Stimulated activated CD8-positive, alpha-beta memory T cell treated with anti-CD3 and anti-CD28 coated beads, Interleukin-12 subunit alpha, Interleukin-12 subunit beta, amount 100 ng/mL, for 24 hours (primary cell): ENCODE data around the gene OR8D4.
"Not testable (repeated sequence)": the region's sequence is repeated elsewhere in the genome, so short reads cannot be mapped to it uniquely, and the experiment has no call there.

Experiments used
- DNase-seq: peaks from one replicate; pipeline ENCODE4 v3.0.0-alpha.2; 2020; ENCODE audit errors: extremely low read depth

The OR8D4 gene

DNA sequence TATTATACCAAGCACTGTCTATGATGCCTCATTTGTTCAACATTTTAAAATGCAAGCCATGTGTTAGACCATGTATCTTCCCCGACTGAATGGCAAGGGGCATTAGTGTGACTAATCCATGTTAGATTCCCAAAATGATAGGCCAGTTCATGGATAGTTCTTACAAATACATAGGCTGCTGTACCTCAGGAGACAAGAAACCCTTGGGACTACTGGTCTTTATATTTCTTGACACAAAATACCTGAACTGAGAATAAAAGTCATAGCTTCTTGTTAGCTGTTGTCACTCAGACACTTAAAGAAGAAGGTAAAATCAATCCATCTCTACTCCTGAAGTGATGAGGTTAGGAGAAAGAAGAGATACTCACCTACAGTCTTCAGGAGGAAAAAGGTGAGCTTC lies at the start of gene OR8D4:
Gene OR8D4 (plus strand): TSS at position 301 of the 400 bp plus-strand sequence. CDS start 4,265 bp downstream, outside the sequence.
- DNase-seq: no peak

DNA sequence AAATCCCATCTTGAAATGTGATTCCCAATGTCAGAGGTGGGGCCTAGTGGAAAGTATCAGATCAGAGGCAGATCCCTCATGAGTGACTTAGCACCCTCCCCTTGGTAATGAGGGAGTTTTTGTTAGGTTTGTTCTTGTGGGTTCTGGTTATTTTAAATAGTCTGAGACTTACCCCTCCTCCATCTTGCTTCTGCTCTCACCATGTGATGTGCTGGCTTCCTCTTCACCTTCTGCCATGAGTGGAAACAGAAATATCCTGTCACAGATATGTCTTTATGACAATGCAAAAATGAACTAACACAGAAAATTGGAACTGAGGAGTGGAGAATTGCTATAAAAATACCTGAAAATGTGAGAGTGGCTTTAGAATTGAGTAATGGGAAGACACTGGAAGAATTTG lies 49.6 kb upstream of the OR8D4 start:
- DNase-seq: no peak

DNA sequence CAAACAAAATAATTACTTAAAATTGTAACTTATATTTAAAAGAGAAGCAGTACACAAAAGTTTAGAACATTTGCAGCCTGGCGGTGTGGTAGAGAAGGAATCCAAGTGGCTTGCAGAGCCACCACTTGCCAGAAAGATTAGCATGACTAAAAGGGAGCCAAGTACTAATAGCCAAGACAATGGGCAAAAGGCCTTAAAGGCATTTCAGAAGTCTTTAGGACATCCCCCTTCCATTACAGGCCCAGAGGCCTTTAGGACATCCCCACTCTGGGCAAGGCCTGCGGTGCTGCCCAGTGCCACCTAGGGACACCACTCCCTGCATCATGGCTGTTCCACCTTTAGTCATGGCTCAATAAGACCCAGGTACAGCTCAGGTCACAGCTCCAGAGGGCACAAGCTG lies 48.9 kb upstream of the OR8D4 start:
- no peak for DNase-seq

DNA sequence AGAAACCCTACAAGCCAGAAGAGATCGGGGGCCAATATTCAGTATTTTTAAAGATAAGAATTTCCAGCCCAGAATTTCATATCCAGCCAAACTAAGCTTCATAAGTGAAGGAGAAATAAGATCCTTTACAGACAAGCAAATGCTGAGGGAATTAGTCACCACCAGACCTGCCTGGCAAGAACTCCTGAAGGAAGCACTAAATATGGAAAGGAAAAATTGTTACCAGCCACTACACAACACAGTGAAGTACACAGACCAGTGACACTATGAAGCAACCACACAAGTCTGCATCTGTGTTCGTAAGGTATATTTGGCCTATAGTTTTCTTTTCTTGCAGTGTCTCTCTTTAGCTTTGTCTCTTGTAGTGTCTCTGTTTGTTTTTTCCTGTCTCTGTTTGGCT lies 45.5 kb upstream of the OR8D4 start:
- DNase-seq: no peak

DNA sequence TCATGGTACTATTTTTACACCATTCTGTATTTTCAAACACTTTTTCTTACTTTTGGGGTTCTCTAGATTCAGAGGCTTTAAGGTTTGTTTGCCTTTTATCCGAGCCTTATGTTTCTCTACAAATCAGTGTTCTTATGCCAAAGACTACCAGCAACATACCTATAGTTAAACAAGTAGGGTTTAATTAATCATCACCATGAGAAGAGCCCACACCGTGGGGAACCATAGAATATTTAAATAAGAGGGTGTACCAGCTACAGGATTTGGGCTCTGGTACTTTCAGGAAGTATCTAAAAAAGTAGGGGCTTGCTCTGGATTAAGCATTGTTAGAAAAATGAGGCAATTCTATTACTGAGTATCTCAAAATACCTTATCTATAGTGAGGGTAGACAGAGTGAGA lies 42.2 kb upstream of the OR8D4 start:
- DNase-seq: no peak

DNA sequence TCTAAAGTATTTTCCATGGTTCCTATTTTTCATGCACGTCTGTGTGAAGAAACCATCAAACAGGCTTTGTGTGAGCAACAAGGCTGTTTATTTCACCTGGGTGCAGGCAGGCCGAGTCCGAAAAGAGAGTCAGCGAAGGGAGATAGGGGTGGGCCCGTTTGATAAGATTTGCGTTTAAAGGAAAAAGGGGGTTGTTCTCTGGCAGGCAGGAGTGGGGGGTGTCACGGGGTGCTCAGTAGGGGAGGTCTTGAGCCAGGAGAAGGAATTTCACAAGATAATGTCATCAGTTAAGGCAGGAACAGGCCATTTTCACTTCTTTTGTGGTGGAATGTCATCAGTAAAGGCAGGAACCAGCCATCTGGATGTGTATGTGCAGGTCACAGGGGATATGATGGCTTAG lies 36.7 kb upstream of the OR8D4 start:
- DNase-seq: not testable (repeated sequence)

DNA sequence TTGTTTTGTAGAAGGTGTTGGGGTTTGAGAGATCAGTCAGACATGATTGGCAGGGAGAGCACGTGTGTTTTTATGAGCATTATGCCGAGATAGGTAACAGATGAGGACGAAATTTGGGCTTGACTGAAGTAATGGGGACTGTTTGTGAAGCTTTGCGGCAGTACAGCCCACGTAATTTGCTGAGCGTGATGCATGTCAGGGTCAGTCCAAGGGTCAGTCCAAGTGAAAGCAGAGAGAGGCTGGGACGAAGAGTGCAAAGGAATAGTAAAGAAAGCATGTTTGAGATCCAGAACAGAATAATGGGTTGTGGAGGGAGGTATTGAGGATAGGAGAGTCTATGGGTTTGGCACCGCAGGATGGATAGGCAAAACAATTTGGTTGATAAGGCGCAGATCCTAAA lies 34.2 kb upstream of the OR8D4 start:
- DNase-seq: not testable (repeated sequence)

DNA sequence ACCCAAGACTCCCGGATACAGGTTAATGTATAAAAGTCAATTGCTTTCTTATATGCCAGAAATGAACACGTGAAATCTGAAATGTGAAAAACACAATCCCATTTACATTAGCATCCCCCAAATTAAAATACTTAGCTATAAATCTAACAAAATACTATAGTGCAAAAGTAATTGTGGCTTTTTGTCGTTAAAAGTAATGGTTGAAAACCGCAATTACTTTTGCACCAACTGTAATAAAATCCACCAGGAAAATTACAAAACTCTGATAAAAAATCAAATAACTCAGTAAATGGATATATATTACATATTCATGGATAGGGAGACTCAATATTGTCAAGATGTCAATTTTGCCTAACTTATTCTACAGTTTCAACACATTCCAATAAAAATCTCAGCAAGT lies 21.1 kb upstream of the OR8D4 start:
- DNase-seq: no peak

DNA sequence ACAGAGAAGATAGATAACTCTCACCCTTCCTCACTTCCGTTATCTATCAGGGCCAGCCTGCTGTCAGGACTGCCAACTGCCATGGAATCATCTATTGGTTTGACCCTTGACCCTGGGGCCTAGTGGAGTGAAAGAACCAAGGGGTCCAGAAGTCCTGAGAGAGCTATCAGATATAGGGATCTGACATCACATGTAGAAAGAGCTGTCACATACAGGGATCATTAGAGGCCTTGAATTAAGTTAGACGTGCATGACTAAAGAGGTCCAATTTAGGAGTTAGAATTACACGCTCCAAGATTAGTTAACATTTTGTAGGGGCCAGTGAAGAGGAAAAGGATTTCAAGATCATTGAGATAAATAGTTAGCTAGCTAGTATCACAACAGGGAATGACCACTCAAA lies 16.4 kb upstream of the OR8D4 start, which contains the start of gene TMEM225:
Gene TMEM225 (minus strand): TSS at position 101 of the 400 bp plus-strand sequence. CDS start 245 bp downstream, outside the sequence.
- no peak for DNase-seq

DNA sequence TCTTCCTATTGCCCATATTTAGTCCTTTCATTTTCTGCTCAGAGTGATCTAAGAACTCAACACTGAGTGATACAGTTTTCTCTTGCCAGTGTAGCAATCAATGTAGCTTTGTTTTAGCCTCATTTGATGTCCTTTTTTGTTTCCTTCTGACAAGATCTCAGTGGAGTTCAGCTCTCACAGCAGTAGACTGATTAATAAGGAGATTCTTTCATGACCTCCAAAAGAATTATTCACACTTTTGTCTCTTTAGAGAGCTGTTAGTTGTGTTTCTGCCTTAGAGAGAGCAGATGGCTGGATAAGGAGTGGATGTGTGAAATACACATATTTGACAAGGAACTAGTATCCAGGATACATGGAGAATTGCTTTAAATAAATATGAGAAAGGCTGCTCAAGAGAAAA lies 9.9 kb upstream of the OR8D4 start:
- no peak for DNase-seq

DNA sequence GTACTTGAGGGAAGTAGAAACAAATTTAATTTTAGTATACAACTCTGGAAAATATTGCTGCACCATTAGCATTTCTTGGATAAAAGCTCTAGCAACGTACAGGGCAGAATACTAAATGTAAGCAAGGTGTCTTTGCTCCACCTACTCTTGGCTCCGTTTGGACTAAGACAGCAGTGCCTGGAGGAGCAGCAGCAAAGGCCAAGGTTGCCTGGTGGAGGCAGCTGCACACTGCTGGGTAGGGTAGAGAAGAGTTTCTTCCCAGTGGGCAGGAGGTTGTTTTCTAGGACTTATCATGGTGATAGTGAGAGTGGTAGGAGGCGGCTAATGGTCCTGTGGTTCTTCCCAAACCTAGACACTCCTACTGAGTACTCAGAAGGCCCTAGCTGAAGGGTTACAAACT lies 2.2 kb upstream of the OR8D4 start:
- DNase-seq: no peak

DNA sequence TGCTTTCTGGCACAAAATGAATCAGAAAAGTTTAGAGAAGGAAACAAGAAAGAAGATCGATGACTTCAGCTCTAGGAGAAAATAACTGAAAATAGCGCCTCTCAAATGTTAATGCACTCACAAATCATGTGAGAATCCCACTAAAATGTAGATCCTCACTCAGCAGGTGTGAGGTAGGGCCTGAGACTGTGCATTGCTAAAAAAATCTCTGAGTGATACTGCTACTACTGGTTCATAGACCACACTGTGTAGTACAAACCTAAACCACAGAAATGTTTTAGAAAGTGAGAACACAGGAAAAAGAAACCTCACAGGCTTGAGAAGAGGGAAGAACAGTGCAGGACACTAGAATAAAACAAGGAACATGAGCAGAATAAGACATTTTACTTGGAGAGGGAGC lies 2.0 kb downstream of the OR8D4 start:
- no peak for DNase-seq

DNA sequence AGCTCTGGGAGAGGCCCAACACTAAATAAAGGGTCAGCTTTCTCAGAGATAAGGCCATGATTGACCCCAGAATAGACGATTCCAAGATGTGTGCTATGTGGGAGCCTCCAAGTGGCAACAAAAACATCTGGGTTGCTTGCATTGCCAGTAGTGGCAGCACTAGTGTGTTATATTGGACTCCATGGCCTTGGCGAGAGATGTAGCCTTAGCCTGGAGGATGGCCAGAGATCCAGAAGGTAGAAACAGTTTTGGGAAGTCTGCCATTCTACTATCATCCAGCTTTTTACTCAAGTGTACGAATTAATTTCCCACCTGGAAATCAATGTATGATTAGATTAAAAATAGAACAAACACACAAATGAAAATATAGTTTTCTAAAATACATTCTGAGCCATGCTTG lies 3.0 kb downstream of the OR8D4 start:
- DNase-seq: no peak

DNA sequence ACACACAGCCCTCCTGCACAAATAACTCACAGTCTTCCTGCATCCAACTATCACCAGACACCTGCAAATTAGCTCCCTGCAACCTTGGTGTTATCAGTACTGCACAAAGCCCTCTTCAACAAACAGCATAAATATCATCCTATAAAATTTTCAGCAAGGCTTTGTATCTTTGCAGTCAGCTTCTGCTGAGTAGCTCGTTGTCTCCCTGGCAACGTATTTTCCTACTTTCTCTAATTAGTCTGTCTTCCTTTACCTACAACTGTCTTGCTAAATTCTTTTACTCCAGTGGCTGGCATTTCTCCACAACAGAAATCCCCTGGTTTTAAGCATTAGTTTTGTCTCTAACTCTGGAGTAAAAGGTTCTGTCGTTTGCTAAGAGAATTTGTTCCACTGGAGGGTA lies 3.9 kb downstream of the OR8D4 start:
- no peak for DNase-seq

DNA sequence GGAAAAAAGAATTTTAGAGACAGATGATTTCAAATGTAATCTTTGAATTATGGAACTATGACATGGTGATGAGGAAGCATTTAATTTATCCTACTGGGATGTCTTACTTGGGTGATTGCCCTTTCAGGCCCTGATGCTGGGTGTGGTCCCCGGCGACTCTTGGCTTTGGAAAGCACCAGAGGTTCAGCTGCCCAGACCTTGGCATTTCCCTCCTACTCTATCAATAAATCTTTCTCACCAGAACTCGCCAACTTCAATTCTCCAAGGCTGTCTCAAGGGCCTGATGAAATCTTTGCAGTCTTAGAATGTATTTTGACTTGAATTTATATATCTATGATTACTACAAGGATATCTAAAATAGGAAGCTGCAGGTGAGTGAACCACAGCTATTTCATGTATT lies 19.0 kb downstream of the OR8D4 start:
- no peak for DNase-seq

DNA sequence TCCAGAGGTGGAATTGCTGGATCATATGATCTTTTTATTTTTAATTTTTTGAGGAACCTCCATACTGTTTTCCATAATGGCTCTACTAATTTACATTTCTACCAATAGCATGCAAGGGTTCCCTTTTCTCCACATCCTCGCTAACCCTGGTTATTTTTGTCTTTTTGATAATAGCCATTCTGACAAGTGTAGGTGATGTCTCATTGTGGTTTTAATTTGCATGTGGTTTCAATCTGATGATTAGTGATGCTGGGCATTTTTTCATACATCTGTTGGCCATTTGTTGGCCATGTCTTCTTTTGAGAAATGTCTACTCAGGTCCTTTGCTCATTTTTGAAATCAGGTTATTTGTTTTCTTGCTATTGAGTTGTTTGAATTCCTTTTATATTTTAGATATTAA lies 22.1 kb downstream of the OR8D4 start:
- no peak for DNase-seq

DNA sequence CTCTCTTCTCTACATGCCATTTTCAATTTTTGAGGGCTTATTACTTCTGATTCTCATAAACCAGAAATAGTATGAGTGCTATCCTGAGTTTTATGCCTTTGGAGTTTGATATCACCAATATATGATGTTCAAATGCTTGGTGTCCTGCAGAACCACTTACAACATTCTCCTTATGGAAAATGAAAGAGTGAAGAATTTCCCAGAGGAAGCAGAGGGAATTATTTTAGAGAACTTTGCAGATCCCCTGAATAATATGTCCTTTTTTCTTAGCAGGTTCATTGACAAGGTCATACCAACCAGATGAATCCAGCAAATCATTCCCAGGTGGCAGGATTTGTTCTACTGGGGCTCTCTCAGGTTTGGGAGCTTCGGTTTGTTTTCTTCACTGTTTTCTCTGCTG lies 37.4 kb downstream of the OR8D4 start, which contains the start of gene OR4D5:
Gene OR4D5 (plus strand): TSS at position 301 of the 400 bp plus-strand sequence. CDS start 0 bp downstream, at position 301.
- no peak for DNase-seq

DNA sequence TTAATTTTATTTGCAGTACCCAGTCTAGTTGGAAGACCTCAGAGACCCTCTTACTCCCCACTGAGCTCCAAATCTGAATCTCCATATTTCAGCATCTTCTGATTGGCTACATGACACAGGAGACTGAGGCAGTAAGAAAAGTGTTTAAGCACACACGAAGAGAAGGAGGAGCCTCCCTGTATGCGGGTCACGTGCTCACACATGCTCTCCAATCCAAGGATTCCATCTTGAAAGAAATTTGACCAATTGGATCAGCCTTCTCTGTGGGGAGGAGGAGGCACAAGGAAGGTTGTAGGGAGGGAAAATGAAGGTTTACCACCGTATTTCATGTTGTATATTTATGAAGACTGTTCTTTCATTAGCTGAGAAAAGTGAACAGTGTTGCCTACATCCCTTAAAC lies 40.4 kb downstream of the OR8D4 start:
- no peak for DNase-seq

DNA sequence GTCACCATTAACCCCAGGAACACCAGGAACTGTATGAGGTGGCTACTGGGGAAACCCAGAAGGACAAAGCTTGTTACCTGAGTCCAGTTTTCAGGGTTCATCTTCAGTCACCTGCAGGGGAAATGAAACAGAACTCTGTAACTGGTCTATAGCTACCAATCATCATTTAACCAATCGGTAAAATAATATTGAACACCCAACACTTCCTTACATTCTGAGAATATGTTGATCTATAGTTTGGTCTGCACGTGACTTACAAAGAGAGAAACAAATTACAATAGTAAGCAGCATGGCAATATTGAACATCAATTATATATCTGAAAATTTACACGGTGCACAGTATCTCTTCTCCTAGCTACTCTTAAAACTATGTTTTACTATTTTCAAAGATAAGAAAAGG lies 41.8 kb downstream of the OR8D4 start, which contains the start of gene OR6T1:
Gene OR6T1 (minus strand): TSS at position 101 of the 400 bp plus-strand sequence. CDS start 0 bp downstream, at position 101.
- no peak for DNase-seq

DNA sequence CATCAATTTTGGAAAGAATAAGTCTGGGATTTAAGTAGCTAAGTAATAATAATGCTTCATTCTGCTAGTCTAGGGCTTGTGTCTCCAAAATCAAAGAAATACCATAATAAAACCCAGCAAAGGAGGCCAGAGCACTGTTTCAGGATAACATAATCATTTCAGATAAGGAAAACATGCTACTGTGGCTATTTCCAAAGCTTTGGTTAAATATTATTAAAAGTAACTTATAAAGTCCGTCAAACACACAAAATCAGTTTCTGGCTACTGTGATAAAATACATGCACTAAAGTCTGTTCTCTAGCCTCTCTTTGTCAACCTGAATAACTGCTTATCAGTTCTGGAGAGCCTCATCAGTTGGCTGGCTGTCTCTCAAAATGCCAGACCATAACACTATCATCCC lies 43.2 kb downstream of the OR8D4 start:
- DNase-seq: no peak

DNA sequence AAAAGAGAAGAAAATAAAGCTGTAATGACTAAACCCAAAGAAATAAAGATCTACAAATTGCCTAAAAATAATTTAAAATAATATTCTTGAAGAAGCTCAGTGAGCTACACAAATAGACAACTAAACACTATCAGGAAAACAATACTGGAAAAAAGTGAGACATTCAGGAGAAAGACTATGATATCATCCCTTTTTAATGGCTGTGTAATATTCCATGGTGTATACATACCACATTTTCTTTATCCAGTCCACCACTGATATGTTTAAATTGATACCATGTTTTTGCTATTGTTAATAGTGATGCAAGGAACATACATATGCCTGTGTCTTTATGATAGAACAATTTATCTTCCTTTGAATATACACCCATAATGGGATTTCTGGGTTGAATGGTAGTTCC lies 54.8 kb downstream of the OR8D4 start:
- no peak for DNase-seq
